ENCODE measurements around the gene SLC2A10. TPM values are rescaled to one million over a fixed set of nuclear protein-coding genes. Genes with fewer than 3 reads are reported as not detected.

SLC2A10 gene
- total RNA-seq, 4 donors from 2014 or later = 10.0 to 20.1 (median 11.5) TPM

- no peaks in the 10 kb centered on the region for H3K4me1 ChIP-seq
- TF ChIP-seq POLR2AphosphoS5 (IDR thresholded peaks at IDR 0.05) = no peak
- TF ChIP-seq POLR2A (IDR thresholded peaks at IDR 0.05) = no peak
- TF ChIP-seq EP300 (IDR thresholded peaks at IDR 0.05) = no peak
- no peak for TF ChIP-seq CTCF (IDR thresholded peaks at IDR 0.05)
- WGBS, 2 donors (ENCODE audit: low coverage in 1 of 2) = 80 to 83% methylated on average over 5 to 8 of the region's 9 CpGs
These were observed 65.6 kb downstream of the SLC2A10 start for GRCh38 chr20:46774943-46775560.

GRCh38 chr20:46775806-46776205 lies 66.4 kb downstream of the SLC2A10 start:
- peaks cover 47% of the 10 kb centered on the region for H3K27me3 ChIP-seq
- no peak for ATAC-seq
- H3K9me3 ChIP-seq = no peaks in the 10 kb centered on the region
- H3K4me3 ChIP-seq = no peak overlapping the region
- 89 to 90% methylated on average over 1 of the region's 1 CpG for WGBS, 2 donors (ENCODE audit: low coverage in 1 of 2)
- no peak overlapping the region for H3K27ac ChIP-seq
- no peaks in the 10 kb centered on the region for H3K36me3 ChIP-seq
- no peak for TF ChIP-seq CTCF (IDR thresholded peaks at IDR 0.05)
- no peak for TF ChIP-seq POLR2AphosphoS5 (IDR thresholded peaks at IDR 0.05)
- no peak for TF ChIP-seq POLR2A (IDR thresholded peaks at IDR 0.05)
- no peak for TF ChIP-seq EP300 (IDR thresholded peaks at IDR 0.05)
- no peaks in the 10 kb centered on the region for H3K4me1 ChIP-seq

More at GRCh38 chr20:46774943-46775560, 65.6 kb downstream of the SLC2A10 start:
- H3K27ac ChIP-seq = no peak overlapping the region
- H3K9me3 ChIP-seq = no peaks in the 10 kb centered on the region
- H3K4me3 ChIP-seq = no peak overlapping the region
- no peak for ATAC-seq
- H3K36me3 ChIP-seq = no peaks in the 10 kb centered on the region
- peaks cover 53% of the 10 kb centered on the region for H3K27me3 ChIP-seq

GRCh38 chr20:46777331-46777730 lies 67.9 kb downstream of the SLC2A10 start:
- WGBS, 2 donors (ENCODE audit: low coverage in 1 of 2) = 67 to 77% methylated on average over 3 to 7 of the region's 7 CpGs
- no peak overlapping the region for H3K4me3 ChIP-seq
- H3K27ac ChIP-seq = no peak overlapping the region
- TF ChIP-seq POLR2A (IDR thresholded peaks at IDR 0.05) = no peak
- no peak for TF ChIP-seq CTCF (IDR thresholded peaks at IDR 0.05)
- TF ChIP-seq POLR2AphosphoS5 (IDR thresholded peaks at IDR 0.05) = no peak
- no peak for TF ChIP-seq EP300 (IDR thresholded peaks at IDR 0.05)
- ATAC-seq = no peak
- no peaks in the 10 kb centered on the region for H3K9me3 ChIP-seq
- H3K36me3 ChIP-seq = no peaks in the 10 kb centered on the region
- peaks cover 32% of the 10 kb centered on the region for H3K27me3 ChIP-seq
- no peaks in the 10 kb centered on the region for H3K4me1 ChIP-seq

- no peak for ATAC-seq
- H3K36me3 ChIP-seq = no peaks in the 10 kb centered on the region
- TF ChIP-seq EP300 (IDR thresholded peaks at IDR 0.05) (no peak), POLR2AphosphoS5 (IDR thresholded peaks at IDR 0.05) (no peak), CTCF (IDR thresholded peaks at IDR 0.05) (no peak), POLR2A (IDR thresholded peaks at IDR 0.05) (no peak)
- no peak overlapping the region for H3K4me3 ChIP-seq
- no peaks in the 10 kb centered on the region for H3K9me3 ChIP-seq
- peaks cover 23% of the 10 kb centered on the region for H3K27me3 ChIP-seq
- WGBS, 2 donors (ENCODE audit: low coverage in 1 of 2) = 31 to 62% methylated on average over 2 to 3 of the region's 4 CpGs
- H3K4me1 ChIP-seq = no peaks in the 10 kb centered on the region
- H3K27ac ChIP-seq = no peak overlapping the region
These were observed 70.4 kb downstream of the SLC2A10 start for GRCh38 chr20:46779831-46780230.

GRCh38 chr20:46784436-46785127 lies 75.1 kb downstream of the SLC2A10 start:
- no peaks in the 10 kb centered on the region for H3K4me1 ChIP-seq
- H3K9me3 ChIP-seq = no peaks in the 10 kb centered on the region
- peaks cover 44% of the 10 kb centered on the region for H3K27me3 ChIP-seq
- no peak for ATAC-seq
- no peak overlapping the region for H3K4me3 ChIP-seq
- no peak overlapping the region for H3K27ac ChIP-seq
- H3K36me3 ChIP-seq = no peaks in the 10 kb centered on the region
- 51 to 55% methylated on average over 12 of the region's 15 CpGs for WGBS, 2 donors (ENCODE audit: low coverage in 1 of 2)
- TF ChIP-seq EP300 (IDR thresholded peaks at IDR 0.05) (no peak), POLR2AphosphoS5 (IDR thresholded peaks at IDR 0.05) (no peak), CTCF (IDR thresholded peaks at IDR 0.05) (no peak)

Data from gastroesophageal sphincter (tissue), 4 donors.